WTC11 (cell line): ENCODE data around the gene ENGASE. TPM values are rescaled to one million over a fixed set of nuclear protein-coding genes. Genes with fewer than 3 reads are reported as not detected.

Source experiments
- ATAC-seq: fragments of 200-7000 bp; cut with Tn5 transposase; 2 replicates; pipeline ENCODE4 v1.10.0; 2021; ENCODE audit warnings: mild to moderate bottlenecking, moderate library complexity
- CTCF ChIA-PET: fragments of 300-600 bp; sonication (Branson Sonifier 250); formaldehyde crosslinking; loops from one replicate; lab custom pipeline; 2021; ENCODE audit warnings: antibody characterized with exemption; lab: Charles Lee
- POLR2A ChIA-PET: fragments of 350-600 bp; sonication (Branson Sonifier 250); formaldehyde crosslinking; loops from one replicate; lab custom pipeline; 2021; ENCODE audit warnings: antibody characterized with exemption; lab: Charles Lee
- DNase-seq: peaks from one replicate; pipeline ENCODE4 v3.0.0; 2021; ENCODE audit warnings: low spot score
- H3K27ac Mint-ChIP-seq: 2 replicates; pipeline ENCODE4 v1.8.0; 2021; ENCODE audit warnings: mixed read lengths
- H3K27me3 Mint-ChIP-seq: 2 replicates; pipeline ENCODE4 v1.8.0; 2021; ENCODE audit warnings: low read depth, mild to moderate bottlenecking, moderate library complexity, mixed read lengths
- H3K36me3 Mint-ChIP-seq: 2 replicates; pipeline ENCODE4 v1.8.0; 2021; ENCODE audit warnings: mixed read lengths
- H3K4me1 Mint-ChIP-seq: 2 replicates; pipeline ENCODE4 v1.8.0; 2022; ENCODE audit warnings: mixed read lengths
- H3K4me3 Mint-ChIP-seq: 2 replicates; pipeline ENCODE4 v1.8.0; 2021; ENCODE audit warnings: mild to moderate bottlenecking, moderate library complexity, mixed read lengths
- H3K9me3 Mint-ChIP-seq: 2 replicates; pipeline ENCODE4 v1.8.0; 2021; ENCODE audit warnings: mixed read lengths
- ARID4B ChIP-seq: sonication (generic); formaldehyde crosslinking; IDR thresholded peaks from 2 replicates; pipeline ENCODE4 v1.8.0; 2023; ENCODE audit warnings: missing genetic modification reagents, mild to moderate bottlenecking, borderline replicate concordance
- ATF6 ChIP-seq: sonication (generic); formaldehyde crosslinking; IDR thresholded peaks from 2 replicates; pipeline ENCODE4 v1.8.1; 2023; ENCODE audit warnings: mild to moderate bottlenecking, missing genetic modification reagents
- E2F5 ChIP-seq: sonication (generic); formaldehyde crosslinking; IDR thresholded peaks from 2 replicates; pipeline ENCODE4 v1.8.1; 2022; ENCODE audit warnings: mild to moderate bottlenecking, moderate library complexity, missing genetic modification reagents
- ETV6 ChIP-seq: sonication (generic); formaldehyde crosslinking; IDR thresholded peaks from 2 replicates; pipeline ENCODE4 v1.8.1; 2022; ENCODE audit warnings: mild to moderate bottlenecking, missing genetic modification reagents
- FOXP4 ChIP-seq: sonication (generic); formaldehyde crosslinking; IDR thresholded peaks from 2 replicates; pipeline ENCODE4 v1.8.0; 2022; ENCODE audit warnings: mild to moderate bottlenecking, missing genetic modification reagents
- GABPB1 ChIP-seq: sonication (generic); formaldehyde crosslinking; IDR thresholded peaks from 2 replicates; pipeline ENCODE4 v1.8.1; 2023; ENCODE audit warnings: mild to moderate bottlenecking, missing genetic modification reagents
- JAZF1 ChIP-seq: fragments of 250-450 bp; sonication (Bioruptor Pico); IDR thresholded peaks from 2 replicates; pipeline ENCODE4 v1.9.0; 2021; ENCODE audit warnings: moderate library complexity, mild to moderate bottlenecking, inconsistent platforms
- MXD4 ChIP-seq: fragments of 250-450 bp; sonication (Bioruptor Pico); IDR thresholded peaks from 2 replicates; pipeline ENCODE4 v1.8.0; 2021; ENCODE audit warnings: mild to moderate bottlenecking, moderate library complexity, borderline replicate concordance
- NR2C2 ChIP-seq: sonication (generic); formaldehyde crosslinking; IDR thresholded peaks from 2 replicates; pipeline ENCODE4 v1.8.0; 2022; ENCODE audit warnings: mild to moderate bottlenecking, missing genetic modification reagents
- PRRX2 ChIP-seq: fragments of 250-450 bp; sonication (Bioruptor Pico); IDR thresholded peaks from 2 replicates; pipeline ENCODE4 v1.8.0; 2021; ENCODE audit warnings: mild to moderate bottlenecking
- RORB ChIP-seq: fragments of 250-450 bp; sonication (Bioruptor Pico); IDR thresholded peaks from 2 replicates; pipeline ENCODE4 v1.9.0; 2021; ENCODE audit warnings: mild to moderate bottlenecking
- TEAD4 ChIP-seq: sonication (generic); formaldehyde crosslinking; IDR thresholded peaks from 2 replicates; pipeline ENCODE4 v1.8.0; 2022; ENCODE audit warnings: mild to moderate bottlenecking, missing genetic modification reagents
- ZBTB43 ChIP-seq: sonication (generic); formaldehyde crosslinking; IDR thresholded peaks from 2 replicates; pipeline ENCODE4 v1.8.1; 2023; ENCODE audit warnings: mild to moderate bottlenecking, missing genetic modification reagents
- ZNF219 ChIP-seq: sonication (generic); formaldehyde crosslinking; IDR thresholded peaks from 2 replicates; pipeline ENCODE4 v1.8.0; 2023; ENCODE audit warnings: missing genetic modification reagents, mild to moderate bottlenecking, borderline replicate concordance
- ZNF232 ChIP-seq: sonication (generic); formaldehyde crosslinking; IDR thresholded peaks from 2 replicates; pipeline ENCODE4 v1.8.0; 2022; ENCODE audit warnings: mild to moderate bottlenecking, missing genetic modification reagents
- ZNF532 ChIP-seq: fragments of 250-450 bp; sonication (Bioruptor Pico); IDR thresholded peaks from 2 replicates; pipeline ENCODE4 v1.9.0; 2021; ENCODE audit warnings: mild to moderate bottlenecking, borderline replicate concordance
- total RNA-seq: library from RNA; stranded (reverse); gene quantifications from 3 replicates; pipeline ENCODE4 v1.2.3, GENCODE V29; 2021

The ENGASE gene
- total RNA-seq, 1 experiment from 2014 or later, result 41.6 TPM

- Mint-ChIP-seq H3K4me1 (no peaks in the 10 kb centered on the region), H3K36me3 (peaks cover 20% of the 10 kb centered on the region), H3K9me3 (no peaks in the 10 kb centered on the region; the same call in 1 of the 2 replicates), H3K4me3 (no peak overlapping the region), H3K27ac (no peak overlapping the region), H3K27me3 (no peaks in the 10 kb centered on the region)
- TF ChIP-seq JAZF1 (CRISPR knock-in tag) (no peak), TEAD4 (no peak), E2F5 (CRISPR knock-in tag) (no peak), ZNF532 (no peak), ZBTB43 (CRISPR knock-in tag) (no peak), ZNF219 (no peak), RORB (CRISPR knock-in tag) (no peak), ATF6 (CRISPR knock-in tag) (no peak), GABPB1 (CRISPR knock-in tag) (no peak), NR2C2 (CRISPR knock-in tag) (no peak), ZNF232 (CRISPR knock-in tag) (no peak), PRRX2 (CRISPR knock-in tag) (no peak), ARID4B (CRISPR knock-in tag) (no peak), MXD4 (CRISPR knock-in tag) (no peak), ETV6 (CRISPR knock-in tag) (no peak), FOXP4 (no peak)
- CTCF ChIA-PET, result interaction anchor here (0.8 to 12.6 kb wide), 9 partner anchors 12 to 316 kb away, joined by 3 to 162 read pairs (median 6); no protein-coding TSS in a partner anchor
- DNase-seq (no peak), ATAC-seq (no peak)
- POLR2A ChIA-PET, result no interaction called here
These were observed 10.7 kb downstream of the ENGASE start for GRCh38 chr17:79085154-79085920.
